ENCODE data around the gene TM2D1. TPM values are rescaled to one million over a fixed set of nuclear protein-coding genes. Genes with fewer than 3 reads are reported as not detected.

The TM2D1 gene
- polyA plus RNA-seq, 2 of the 4 experiments (the other 2 are of a cell fraction): 32.4 to 54.2 TPM

GRCh38 chr1:61749574-61749973 is 24.6 kb upstream of the TM2D1 start:
- H3K4me1 ChIP-seq: peaks cover 24% of the 10 kb centered on the region
- no peaks in the 10 kb centered on the region for H3K9me3 ChIP-seq
- no peak for TF ChIP-seq GATA3 (IDR thresholded peaks at IDR 0.05; ENCODE audit: borderline replicate concordance)
- no peak for TF ChIP-seq ZC3H11A (IDR thresholded peaks at IDR 0.05)
- no peak for TF ChIP-seq TFCP2L1 (CRISPR knock-in tag; IDR thresholded peaks at IDR 0.05)
- POLR2A ChIA-PET: no interaction called here
- ATAC-seq: no peak
- FAIRE-seq: no peak
- CTCF ChIA-PET: no interaction called here
- 90% methylated on average over 2 of the region's 2 CpGs for WGBS (ENCODE audit: missing lambda C conversion rate)
- H3K4me3 ChIP-seq: no peak overlapping the region
- H3K4me2 ChIP-seq: no peak overlapping the region
- no peak for DNase-seq (ENCODE audit: low read depth in 1 of 2, low spot score in 1 of 2)
- no peak overlapping the region for H3K27ac ChIP-seq

- H3K4me1 ChIP-seq: peaks cover 27% of the 10 kb centered on the region
- H3K4me3 ChIP-seq: no peak overlapping the region
- no peak overlapping the region for H3K4me2 ChIP-seq
- 0 out of 6 replicates have a peak overlapping the region, but pooled peaks of 1 of the 2 experiments have one; percentile 21 for H3K27ac ChIP-seq
- FAIRE-seq: no peak
- CTCF ChIA-PET: no interaction called here
- ATAC-seq: no peak
- POLR2A ChIA-PET: no interaction called here
- TF ChIP-seq JUNB (IDR thresholded peaks at IDR 0.05): no peak
- TF ChIP-seq ESRRA (IDR thresholded peaks at IDR 0.05; ENCODE audit: borderline replicate concordance, low read length): no peak
- TF ChIP-seq NFE2L2 (conservative IDR thresholded peaks at IDR 0.05; ENCODE audit: low read length): no peak
- no peak for TF ChIP-seq ZFP36 (IDR thresholded peaks at IDR 0.05; ENCODE audit: borderline replicate concordance, partially characterized antibody)
- TF ChIP-seq TFCP2L1 (CRISPR knock-in tag; IDR thresholded peaks at IDR 0.05): no peak
- no peak for TF ChIP-seq E2F6 (IDR thresholded peaks at IDR 0.05; ENCODE audit: borderline replicate concordance, low read depth)
- TF ChIP-seq POLR2AphosphoS2 (conservative IDR thresholded peaks at IDR 0.05; ENCODE audit: low read length): no peak
- TF ChIP-seq ZC3H11A (IDR thresholded peaks at IDR 0.05): no peak
- TF ChIP-seq MAZ (IDR thresholded peaks at IDR 0.05; ENCODE audit: borderline replicate concordance, low read depth, low read length): no peak
- TF ChIP-seq EP300 (IDR thresholded peaks at IDR 0.05): no peak
- TF ChIP-seq FOSL2 (IDR thresholded peaks at IDR 0.05): no peak
- TF ChIP-seq FOSL2 (CRISPR knock-in tag; IDR thresholded peaks at IDR 0.05): no peak
- no peak for TF ChIP-seq PBX3 (IDR thresholded peaks at IDR 0.05)
- TF ChIP-seq HOXB5 (CRISPR knock-in tag; IDR thresholded peaks at IDR 0.05): no peak
- no peak for TF ChIP-seq MAFK (IDR thresholded peaks at IDR 0.05; ENCODE audit: partially characterized antibody)
- no peak for TF ChIP-seq HMGXB4 (CRISPR knock-in tag; IDR thresholded peaks at IDR 0.05; ENCODE audit: borderline replicate concordance)
- no peak for TF ChIP-seq CTCF (IDR thresholded peaks at IDR 0.05)
- 98% methylated on average over 4 of the region's 4 CpGs for WGBS (ENCODE audit: missing lambda C conversion rate)
- H3K9me3 ChIP-seq: no peaks in the 10 kb centered on the region
- DNase-seq (ENCODE audit: low read depth in 1 of 2, low spot score in 1 of 2): no peak
Observed at GRCh38 chr1:61748566-61748965, 23.6 kb upstream of the TM2D1 start.

- peak; percentile 59 for FAIRE-seq
- peak in 1 of 2 experiments; percentile 12 for DNase-seq (ENCODE audit: low read depth in 1 of 2, low spot score in 1 of 2)
- 0% methylated on average over 1 of the region's 1 CpG for WGBS (ENCODE audit: missing lambda C conversion rate)
- TF ChIP-seq ELK1 (IDR thresholded peaks at IDR 0.05; ENCODE audit: low read depth, low read length) (no peak), REST (IDR thresholded peaks at IDR 0.05) (no peak), FOSL2 (IDR thresholded peaks at IDR 0.05) (no peak), FOSL2 (CRISPR knock-in tag; IDR thresholded peaks at IDR 0.05) (peak; percentile 17; the same call in 1 of the 2 replicates), EHF (CRISPR knock-in tag; IDR thresholded peaks at IDR 0.05) (peak; percentile 57; the same call in 1 of the 2 replicates), HOXB5 (CRISPR knock-in tag; IDR thresholded peaks at IDR 0.05) (0 out of 2 replicates have a peak, but pooled peaks have one; percentile 49), HOXA7 (CRISPR knock-in tag; IDR thresholded peaks at IDR 0.05) (no peak), HES2 (IDR thresholded peaks at IDR 0.05) (no peak), POLR2A (IDR thresholded peaks at IDR 0.05; ENCODE audit: low read length) (no peak)
Observed at GRCh38 chr1:61746813-61747212, 21.9 kb upstream of the TM2D1 start.

More at GRCh38 chr1:61746813-61747212, 21.9 kb upstream of the TM2D1 start:
- POLR2A ChIA-PET: no interaction called here
- peaks cover 30% of the 10 kb centered on the region for H3K4me1 ChIP-seq
- CTCF ChIA-PET: no interaction called here
- H3K4me2 ChIP-seq: peak overlapping the region; percentile 59
- peak overlapping the region; percentile 82 to 86 for H3K27ac ChIP-seq
- no peaks in the 10 kb centered on the region for H3K9me3 ChIP-seq
- H3K4me3 ChIP-seq: no peak overlapping the region
- ATAC-seq: no peak

All from A549 (cell line).